Spleen (tissue), 11 donors: ENCODE results near the gene DPYSL5. TPM values are rescaled to one million over a fixed set of nuclear protein-coding genes. Genes with fewer than 3 reads are reported as not detected.

Experiments used
- DNase-seq: peaks from one replicate; pipeline ENCODE4 v3.0.0-alpha.2; 2020
- H3K27ac ChIP-seq, 8 donors: fragments of 200-600 bp; sonication (generic) in 7 of 8; 1 replicate in 4 of 8; 2 replicates in 4 of 8; pipeline versions ENCODE4 v1.5.0 to v1.8.0; 2016 to 2021; ENCODE audit warnings: inconsistent platforms in 4 of 8, mild to moderate bottlenecking in 4 of 8, moderate library complexity in 1 of 8
- H3K27me3 ChIP-seq, 7 donors: fragments of 200-600 bp; sonication (generic) in 6 of 7; replicated peaks in 1 of 7; 1 replicate in 4 of 7; 2 replicates in 3 of 7; pipeline versions ENCODE4 v1.5.0 to v1.8.0; 2016 to 2021; ENCODE audit warnings: inconsistent platforms in 3 of 7, mild to moderate bottlenecking in 1 of 7
- H3K36me3 ChIP-seq, 6 donors: fragments of 200-600 bp; sonication (generic) in 5 of 6; 1 replicate in 4 of 6; 2 replicates in 2 of 6; pipeline versions ENCODE4 v1.5.0 to v1.8.0; 2016 to 2021; ENCODE audit warnings: inconsistent platforms in 2 of 6
- H3K4me1 ChIP-seq, 6 donors: fragments of 200-600 bp; sonication (generic) in 5 of 6; 1 replicate in 3 of 6; 2 replicates in 3 of 6; pipeline versions ENCODE4 v1.5.0 to v1.8.0; 2016 to 2021; ENCODE audit warnings: inconsistent platforms in 3 of 6
- H3K4me3 ChIP-seq, 8 donors: fragments of 200-600 bp; sonication (generic) in 7 of 8; 1 replicate in 4 of 8; 2 replicates in 4 of 8; pipeline versions ENCODE4 v1.5.0 to v1.8.0; 2016 to 2021; ENCODE audit warnings: inconsistent platforms in 4 of 8, mild to moderate bottlenecking in 4 of 8, moderate library complexity in 2 of 8
- H3K9me3 ChIP-seq, 8 donors: fragments of 200-600 bp; sonication (generic) in 7 of 8; 1 replicate in 4 of 8; 2 replicates in 4 of 8; pipeline versions ENCODE4 v1.5.0 to v1.8.0; 2016 to 2021; ENCODE audit warnings: inconsistent platforms in 4 of 8
- CTCF ChIP-seq, 11 experiments: fragments of 200-600 bp in 7 of 11; fragments of 450-650 bp in 4 of 11; sonication (generic) in 4 of 11; IDR thresholded peaks in 8 of 11; conservative IDR thresholded peaks in 3 of 11; 1 replicate in 7 of 11; 2 replicates in 4 of 11; pipeline versions ENCODE4 v1.4.0 to v1.8.0; 2016 to 2021; ENCODE audit warnings: antibody characterized with exemption in 11 of 11, inconsistent platforms in 4 of 11, mild to moderate bottlenecking in 1 of 11
- POLR2A ChIP-seq, 3 donors: fragments of 450-650 bp; IDR thresholded peaks; one replicate each; pipeline ENCODE4 v1.5.1; 2017; ENCODE audit warnings: antibody characterized with exemption in 3 of 3, mild to moderate bottlenecking in 1 of 3
- POLR2AphosphoS5 ChIP-seq, 3 donors: sonication (generic); formaldehyde crosslinking; IDR thresholded peaks; one replicate each; pipeline ENCODE4 v1.5.1; 2017; ENCODE audit warnings: antibody characterized with exemption in 3 of 3
- WGBS, 5 donors: extraction: QIAGEN DNeasy Blood & Tissue Kit in 3 of 5; methylation state at CpG; one replicate each; pipeline versions ENCODE4 v1.1.5 to v1.1.7; 2013 to 2018; 5-methylcytosine and 5-hydroxymethylcytosine counted together
- intact Hi-C: fragments of 100-400 bp; cut with DNase I; formaldehyde crosslinking; loops from one replicate; pipeline ENCODE4 v1.15.0; 2023; ENCODE audit warnings: low total_unique reads
- polyA plus RNA-seq, 3 donors: library from polyadenylated mRNA; stranded (reverse); fragments of 200-250 nt; gene quantifications; one replicate each; pipeline ENCODE4 v1.2.1, GENCODE V29; 2013
- total RNA-seq, 7 donors: library from RNA; depleted of rRNA in 3 of 7; stranded (reverse); fragments of >200 nt in 3 of 7; fragmentation: NEBNext Ultra II Directional in 4 of 7; extraction: Animal tissue kit (Norgen Biotek cat#: 25700) in 4 of 7; gene quantifications; one replicate each; pipeline versions ENCODE4 v1.1.0 to v1.2.1, GENCODE V29; 2016 to 2021
- donor health status: healthy with polysubstance abuse.
- donor health status: DM: no; HTN: no; CAD: no; lungs with moderate emphysema.
- donor health status: DM: no; HTN: no; CAD: no.
- donor health status: Bipolar disorder and iron deficiency.
- donor health status: healthy.
- donor health status: DM: no; HTN: no; CAD: no.
- donor health status: DM: yes; HTN: yes; CAD: no.

The DPYSL5 gene
- total and polyA plus RNA-seq, 10 donors: 0.02 to 0.07 (median 0.02) TPM; not detected in 7

- WGBS, 5 donors: 5 to 6% (median 6%) methylated on average over 34 to 39 of the region's 39 CpGs
- DNase-seq: peak; percentile 88
- peaks cover 35 to 46% (median 39%) of the 10 kb centered on the region in 6 donors for H3K4me1 ChIP-seq
- H3K9me3 ChIP-seq: no peaks in the 10 kb centered on the region
- H3K27me3 ChIP-seq: peaks cover 17 to 100% (median 60%) of the 10 kb centered on the region in 7 donors
- intact Hi-C loops: loop anchor here (2.0 kb wide), 1 partner anchor 96 kb away; no protein-coding TSS in a partner anchor
- H3K36me3 ChIP-seq: no peaks in the 10 kb centered on the region
- peak overlapping the region in 1 of 8 donors; percentile 70 for H3K4me3 ChIP-seq
- peak in 1 of 3 donors; percentile 20 for TF ChIP-seq POLR2AphosphoS5 (IDR thresholded peaks at IDR 0.05)
- TF ChIP-seq CTCF (IDR thresholded peaks at IDR 0.05 in 8 of 11, conservative IDR thresholded peaks at IDR 0.05 in 3 of 11): peak; percentile 32 to 76 (median 70)
- TF ChIP-seq POLR2A (IDR thresholded peaks at IDR 0.05): no peak
- H3K27ac ChIP-seq: no peak overlapping the region
Observed at GRCh38 chr2:26846334-26847306, 1.3 kb upstream of the DPYSL5 start.

- no peaks in the 10 kb centered on the region for H3K36me3 ChIP-seq
- H3K4me1 ChIP-seq: peaks cover 35 to 46% (median 39%) of the 10 kb centered on the region in 6 donors
- 3 to 8% (median 5%) methylated on average over 25 to 27 of the region's 27 CpGs for WGBS, 5 donors
- intact Hi-C loops: loop anchor here (2.0 kb wide), 1 partner anchor 96 kb away; no protein-coding TSS in a partner anchor
- no peak for TF ChIP-seq POLR2A (IDR thresholded peaks at IDR 0.05)
- no peak for TF ChIP-seq POLR2AphosphoS5 (IDR thresholded peaks at IDR 0.05)
- no peak for TF ChIP-seq CTCF (IDR thresholded peaks at IDR 0.05 in 8 of 11, conservative IDR thresholded peaks at IDR 0.05 in 3 of 11)
- no peak for DNase-seq
- H3K9me3 ChIP-seq: no peaks in the 10 kb centered on the region
- H3K4me3 ChIP-seq: peak overlapping the region in 6 of 8 donors; percentile 35 to 70 (median 40)
- H3K27ac ChIP-seq: no peak overlapping the region
- peaks cover 17 to 100% (median 65%) of the 10 kb centered on the region in 7 donors for H3K27me3 ChIP-seq
Observed at GRCh38 chr2:26847307-26847654, 651 bp upstream of the DPYSL5 start.

- no peaks in the 10 kb centered on the region for H3K36me3 ChIP-seq
- peaks cover 35 to 47% (median 39%) of the 10 kb centered on the region in 6 donors for H3K4me1 ChIP-seq
- intact Hi-C loops: no loop called here
- peaks cover 17 to 92% (median 65%) of the 10 kb centered on the region in 7 donors for H3K27me3 ChIP-seq
- no peak for TF ChIP-seq CTCF (IDR thresholded peaks at IDR 0.05 in 8 of 11, conservative IDR thresholded peaks at IDR 0.05 in 3 of 11)
- no peak for TF ChIP-seq POLR2A (IDR thresholded peaks at IDR 0.05)
- peak overlapping the region; percentile 12 to 70 (median 39) for H3K4me3 ChIP-seq
- no peak for DNase-seq
- WGBS, 5 donors: 0 to 5% (median 1%) methylated on average over 41 to 75 of the region's 75 CpGs
- no peaks in the 10 kb centered on the region for H3K9me3 ChIP-seq
- no peak overlapping the region for H3K27ac ChIP-seq
Observed at GRCh38 chr2:26848336-26849055, 564 bp downstream of the DPYSL5 start.
